Endodermal cell (in vitro differentiated cells): Measurements from ENCODE around the gene LONP2. TPM values are rescaled to one million over a fixed set of nuclear protein-coding genes. Genes with fewer than 3 reads are reported as not detected.

Experiments used
- DNase-seq: peaks from one replicate; pipeline ENCODE4 v3.0.0-alpha.2; 2017
- H3K27ac ChIP-seq: 2 replicates; pipeline ENCODE4 v1.5.1; 2013; ENCODE audit warnings: mild to moderate bottlenecking, low read depth, low read length, moderate library complexity
- H3K27me3 ChIP-seq: 2 replicates; pipeline ENCODE4 v1.6.1; 2013; ENCODE audit warnings: mild to moderate bottlenecking, low read length, moderate library complexity; ENCODE audit not compliant: insufficient read depth, control insufficient read depth, poor library complexity, severe bottlenecking
- H3K36me3 ChIP-seq: 2 replicates; pipeline ENCODE4 v1.7.0; 2013; ENCODE audit warnings: mild to moderate bottlenecking, low read length, moderate library complexity; ENCODE audit not compliant: control insufficient read depth, insufficient read depth
- H3K4me1 ChIP-seq: one replicate; pipeline ENCODE4 v1.7.0; 2013; ENCODE audit warnings: low read length; ENCODE audit not compliant: control insufficient read depth, insufficient read depth
- H3K4me3 ChIP-seq: 2 replicates; pipeline ENCODE4 v1.5.1; 2013; ENCODE audit warnings: mild to moderate bottlenecking, low read length, moderate library complexity
- H3K9ac ChIP-seq: 2 replicates; pipeline ENCODE4 v1.6.1; 2013; ENCODE audit warnings: mild to moderate bottlenecking, low read length, moderate library complexity; ENCODE audit not compliant: poor library complexity, severe bottlenecking; ENCODE audit errors: extremely low read depth
- H3K9me3 ChIP-seq: 2 replicates; pipeline ENCODE4 v1.6.1; 2013; ENCODE audit warnings: mild to moderate bottlenecking, low read length, moderate library complexity; ENCODE audit not compliant: control insufficient read depth
- H3K27ac Mint-ChIP-seq: 2 replicates; pipeline ENCODE4 v1.8.0; 2020; ENCODE audit warnings: mixed read lengths
- H3K27me3 Mint-ChIP-seq: 2 replicates; pipeline ENCODE4 v1.8.0; 2021; ENCODE audit warnings: mild to moderate bottlenecking, mixed read lengths; ENCODE audit not compliant: insufficient read depth
- H3K36me3 Mint-ChIP-seq: 2 replicates; pipeline ENCODE4 v1.8.0; 2020; ENCODE audit warnings: low read depth, mixed read lengths
- H3K4me1 Mint-ChIP-seq: 2 replicates; pipeline ENCODE4 v1.8.0; 2020; ENCODE audit warnings: mixed read lengths
- H3K4me3 Mint-ChIP-seq: 2 replicates; pipeline ENCODE4 v1.8.0; 2020; ENCODE audit warnings: mild to moderate bottlenecking, moderate library complexity, mixed read lengths
- H3K9me3 Mint-ChIP-seq: 2 replicates; pipeline ENCODE4 v1.8.0; 2020; ENCODE audit warnings: mild to moderate bottlenecking, mixed read lengths
- WGBS, 2 experiments: methylation state at CpG; one replicate each; pipeline versions ENCODE4 v1.1.5 to v1.1.7; 2013; ENCODE audit warnings: missing lambda C conversion rate in 2 of 2, mixed read lengths in 1 of 2; ENCODE audit not compliant: insufficient coverage in 1 of 2, insufficient read length in 1 of 2; 5-methylcytosine and 5-hydroxymethylcytosine counted together
- total RNA-seq, 2 donors: library from RNA; stranded (reverse); fragmentation: NEBNext Ultra II Directional in 1 of 2; extraction: Animal tissue kit (Norgen Biotek cat#: 25700) in 1 of 2; gene quantifications; 2 replicates in 1 of 2; 3 replicates in 1 of 2; pipeline ENCODE4 v1.2.1, GENCODE V29; 2021
- TF ChIP-seq, protein P1 (sequence below): fragments of 200-600 bp; sonication (generic); conservative IDR thresholded peaks from 2 replicates; pipeline ENCODE4 v1.5.0; 2021; ENCODE audit warnings: antibody characterized with exemption, mild to moderate bottlenecking

The LONP2 gene
- total RNA-seq, 2 donors from 2014 or later, result 33.2 to 33.6 TPM

DNA sequence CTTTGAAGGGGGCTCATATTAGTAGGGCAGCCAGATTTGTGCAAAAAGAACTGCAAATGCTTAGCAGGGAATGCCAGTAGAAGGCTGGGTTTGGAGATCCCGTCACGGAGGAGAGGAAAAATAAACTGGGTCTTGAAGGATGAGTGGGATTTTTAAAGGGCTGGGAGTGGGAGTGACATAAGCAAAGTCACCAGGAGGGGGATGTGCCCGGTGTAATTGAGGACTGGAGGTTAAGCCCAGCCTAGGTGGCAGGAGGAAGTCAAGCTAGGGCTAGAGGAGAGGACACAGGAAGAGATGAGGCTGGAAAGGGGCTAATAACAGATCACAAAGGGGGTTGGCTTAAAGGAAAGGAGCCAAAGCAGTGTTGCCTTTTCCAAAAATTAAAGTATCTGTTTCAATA, 23.2 kb upstream of the LONP2 start:
- Histone ChIP-seq H3K9me3 (no peaks in the 10 kb centered on the region), H3K4me1 (no peaks in the 10 kb centered on the region), H3K27me3 (no peaks in the 10 kb centered on the region), H3K36me3 (no peaks in the 10 kb centered on the region), H3K9ac (no peak overlapping the region), H3K4me3 (no peak overlapping the region), H3K27ac (no peak overlapping the region)
- Mint-ChIP-seq H3K4me3 (no peak overlapping the region), H3K4me1 (no peaks in the 10 kb centered on the region), H3K27ac (no peak overlapping the region), H3K36me3 (no peaks in the 10 kb centered on the region), H3K27me3 (no peaks in the 10 kb centered on the region), H3K9me3 (peaks cover 3% of the 10 kb centered on the region)
- no peak for DNase-seq
- WGBS, 2 experiments, result 79 to 81% methylated on average over 3 of the region's 3 CpGs
- TF ChIP-seq, protein P1, sequence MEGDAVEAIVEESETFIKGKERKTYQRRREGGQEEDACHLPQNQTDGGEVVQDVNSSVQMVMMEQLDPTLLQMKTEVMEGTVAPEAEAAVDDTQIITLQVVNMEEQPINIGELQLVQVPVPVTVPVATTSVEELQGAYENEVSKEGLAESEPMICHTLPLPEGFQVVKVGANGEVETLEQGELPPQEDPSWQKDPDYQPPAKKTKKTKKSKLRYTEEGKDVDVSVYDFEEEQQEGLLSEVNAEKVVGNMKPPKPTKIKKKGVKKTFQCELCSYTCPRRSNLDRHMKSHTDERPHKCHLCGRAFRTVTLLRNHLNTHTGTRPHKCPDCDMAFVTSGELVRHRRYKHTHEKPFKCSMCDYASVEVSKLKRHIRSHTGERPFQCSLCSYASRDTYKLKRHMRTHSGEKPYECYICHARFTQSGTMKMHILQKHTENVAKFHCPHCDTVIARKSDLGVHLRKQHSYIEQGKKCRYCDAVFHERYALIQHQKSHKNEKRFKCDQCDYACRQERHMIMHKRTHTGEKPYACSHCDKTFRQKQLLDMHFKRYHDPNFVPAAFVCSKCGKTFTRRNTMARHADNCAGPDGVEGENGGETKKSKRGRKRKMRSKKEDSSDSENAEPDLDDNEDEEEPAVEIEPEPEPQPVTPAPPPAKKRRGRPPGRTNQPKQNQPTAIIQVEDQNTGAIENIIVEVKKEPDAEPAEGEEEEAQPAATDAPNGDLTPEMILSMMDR, result no peak

DNA sequence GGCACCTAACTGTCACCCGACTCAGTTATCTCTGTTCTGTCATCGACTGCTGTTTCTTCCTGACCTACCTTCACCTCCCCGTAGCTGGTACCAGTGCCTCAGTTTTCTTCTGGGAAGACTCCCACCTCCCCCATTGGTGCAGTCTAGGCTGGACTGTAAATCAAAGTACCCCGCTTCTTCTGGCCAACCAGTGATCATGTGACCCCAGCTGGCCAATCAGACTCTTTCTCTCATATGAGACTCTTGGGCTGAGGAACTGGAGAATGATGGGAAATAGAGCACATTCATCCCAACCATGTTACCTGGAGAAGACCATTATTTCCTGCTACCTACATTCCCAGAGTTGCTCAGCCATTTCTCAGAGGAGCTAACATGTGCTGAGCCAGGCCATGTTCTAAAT, 20.6 kb upstream of the LONP2 start:
- H3K36me3 ChIP-seq, result no peaks in the 10 kb centered on the region
- H3K27ac ChIP-seq, result no peak overlapping the region
- no peak overlapping the region for H3K27ac Mint-ChIP-seq
- H3K9me3 Mint-ChIP-seq, result peaks cover 3% of the 10 kb centered on the region
- no peaks in the 10 kb centered on the region for H3K4me1 ChIP-seq
- H3K4me1 Mint-ChIP-seq, result no peaks in the 10 kb centered on the region
- WGBS, 2 experiments, result 95 to 100% methylated on average over 2 to 4 of the region's 4 CpGs
- no peak for DNase-seq
- no peak overlapping the region for H3K4me3 ChIP-seq
- no peaks in the 10 kb centered on the region for H3K27me3 ChIP-seq
- no peaks in the 10 kb centered on the region for H3K27me3 Mint-ChIP-seq
- no peak overlapping the region for H3K4me3 Mint-ChIP-seq
- H3K9me3 ChIP-seq, result no peaks in the 10 kb centered on the region
- H3K36me3 Mint-ChIP-seq, result no peaks in the 10 kb centered on the region
- no peak overlapping the region for H3K9ac ChIP-seq
- TF ChIP-seq, protein P1, result no peak

DNA sequence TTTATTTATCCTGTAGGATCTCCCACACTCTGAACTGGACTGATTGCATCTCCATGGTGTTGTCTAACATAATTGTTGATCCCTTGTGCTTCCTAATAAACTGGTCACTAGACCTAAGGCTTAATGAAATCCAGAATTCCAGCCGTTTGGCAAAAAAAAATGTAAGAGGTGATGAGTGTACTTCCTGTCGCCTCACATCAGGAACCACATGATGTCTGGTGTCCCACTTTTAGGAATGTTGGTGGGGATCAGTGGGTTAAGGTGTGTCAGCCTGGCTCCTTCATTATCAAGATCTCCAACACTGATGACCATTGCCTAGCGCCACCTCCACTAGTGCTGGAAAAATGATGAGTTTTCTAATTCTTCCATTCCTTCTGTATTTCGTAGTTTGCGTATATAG, 18.6 kb upstream of the LONP2 start:
- no peak overlapping the region for H3K4me3 Mint-ChIP-seq
- Histone ChIP-seq H3K36me3 (no peaks in the 10 kb centered on the region), H3K4me1 (no peaks in the 10 kb centered on the region), H3K4me3 (no peak overlapping the region), H3K27me3 (no peaks in the 10 kb centered on the region), H3K9ac (no peak overlapping the region), H3K27ac (no peak overlapping the region), H3K9me3 (no peaks in the 10 kb centered on the region)
- H3K27me3 Mint-ChIP-seq, result no peaks in the 10 kb centered on the region
- no peaks in the 10 kb centered on the region for H3K36me3 Mint-ChIP-seq
- H3K27ac Mint-ChIP-seq, result no peak overlapping the region
- 95% methylated on average over 5 of the region's 5 CpGs; no CpG with 5 or more reads in 1 of the 2 experiments for WGBS, 2 experiments
- TF ChIP-seq, protein P1, result no peak
- peaks cover 7% of the 10 kb centered on the region for H3K4me1 Mint-ChIP-seq
- DNase-seq, result no peak
- no peaks in the 10 kb centered on the region for H3K9me3 Mint-ChIP-seq
